DMS114 treated with DMSO at 0.1 percent for 48 hours (cell line): ENCODE results near the gene COG8.
A peak's percentile ranks its signal among the peaks of the same experiment; 100 is the strongest.
"Not testable (repeated sequence)": the region's sequence is repeated elsewhere in the genome, so short reads cannot be mapped to it uniquely, and the experiment has no call there.

Source experiments
- DNase-seq: peaks from one replicate; lab custom pipeline; 2025; ENCODE audit not compliant: unreplicated experiment; lab: John Stamatoyannopoulos, UW

COG8 gene, protein sequence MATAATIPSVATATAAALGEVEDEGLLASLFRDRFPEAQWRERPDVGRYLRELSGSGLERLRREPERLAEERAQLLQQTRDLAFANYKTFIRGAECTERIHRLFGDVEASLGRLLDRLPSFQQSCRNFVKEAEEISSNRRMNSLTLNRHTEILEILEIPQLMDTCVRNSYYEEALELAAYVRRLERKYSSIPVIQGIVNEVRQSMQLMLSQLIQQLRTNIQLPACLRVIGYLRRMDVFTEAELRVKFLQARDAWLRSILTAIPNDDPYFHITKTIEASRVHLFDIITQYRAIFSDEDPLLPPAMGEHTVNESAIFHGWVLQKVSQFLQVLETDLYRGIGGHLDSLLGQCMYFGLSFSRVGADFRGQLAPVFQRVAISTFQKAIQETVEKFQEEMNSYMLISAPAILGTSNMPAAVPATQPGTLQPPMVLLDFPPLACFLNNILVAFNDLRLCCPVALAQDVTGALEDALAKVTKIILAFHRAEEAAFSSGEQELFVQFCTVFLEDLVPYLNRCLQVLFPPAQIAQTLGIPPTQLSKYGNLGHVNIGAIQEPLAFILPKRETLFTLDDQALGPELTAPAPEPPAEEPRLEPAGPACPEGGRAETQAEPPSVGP

DNA sequence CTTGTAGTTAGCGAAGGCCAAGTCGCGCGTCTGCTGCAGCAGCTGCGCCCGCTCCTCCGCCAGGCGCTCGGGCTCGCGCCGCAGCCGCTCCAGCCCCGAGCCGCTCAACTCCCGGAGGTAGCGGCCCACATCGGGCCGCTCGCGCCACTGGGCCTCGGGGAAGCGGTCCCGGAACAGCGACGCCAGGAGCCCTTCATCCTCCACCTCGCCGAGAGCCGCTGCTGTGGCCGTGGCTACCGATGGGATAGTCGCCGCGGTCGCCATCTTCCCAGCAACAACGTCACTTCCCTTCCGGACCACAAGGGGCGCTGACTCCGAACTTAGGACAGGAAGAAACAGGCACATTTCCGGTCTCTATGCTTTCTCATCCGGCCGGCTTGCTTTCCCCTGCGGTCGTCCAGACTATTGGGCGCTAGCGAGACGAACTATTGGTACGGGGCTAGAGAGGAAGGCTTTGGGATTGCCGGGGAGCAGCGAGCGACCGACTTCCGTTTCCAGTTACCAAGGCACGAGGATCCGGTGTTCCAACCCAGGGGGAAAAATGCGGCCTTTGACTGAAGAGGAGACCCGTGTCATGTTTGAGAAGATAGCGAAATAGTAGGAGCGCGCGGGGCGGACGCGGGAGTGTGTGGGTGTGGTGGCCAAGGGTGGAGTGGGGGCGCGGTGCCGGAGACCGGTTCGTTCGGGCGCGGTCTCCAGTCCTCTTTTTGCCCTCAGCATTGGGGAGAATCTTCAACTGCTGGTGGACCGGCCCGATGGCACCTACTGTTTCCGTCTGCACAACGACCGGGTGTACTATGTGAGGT lies at the start of gene COG8, which contains the start of gene NIP7:
Gene COG8, minus strand, starts transcription at position 276 of the 806 bp plus-strand sequence. Its CDS starts 12 bp downstream, at position 264.
Gene NIP7, plus strand, starts transcription at position 484 of the 806 bp plus-strand sequence. Its CDS starts 58 bp downstream, at position 542.
- DNase-seq: peak; percentile 99

- no peak for DNase-seq
Observed at GRCh38 chr16:69386596-69386995, 47.2 kb upstream of the COG8 start.

GRCh38 chr16:69384974-69385373 lies 45.6 kb upstream of the COG8 start:
- no peak for DNase-seq

- DNase-seq: no peak
Observed at GRCh38 chr16:69382421-69382820, 43.1 kb upstream of the COG8 start.

DNA sequence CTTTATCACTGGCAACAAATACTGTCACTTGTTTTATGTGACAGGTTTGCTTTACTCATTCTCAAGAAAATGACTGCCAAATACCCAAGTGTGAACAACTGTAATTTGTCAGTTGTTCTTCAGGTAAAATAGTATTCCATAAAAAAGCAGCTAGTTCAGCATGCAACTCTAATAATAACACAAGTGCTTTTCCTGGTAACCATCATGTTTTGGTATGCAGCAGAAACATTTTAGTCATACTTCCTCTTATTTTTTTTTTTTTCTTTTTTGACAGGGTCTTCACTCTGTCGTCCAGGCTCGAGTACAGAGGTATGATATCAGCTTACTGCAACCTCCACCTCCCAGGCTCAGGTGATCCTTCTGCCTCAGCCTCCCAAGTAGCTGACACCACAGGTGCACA lies 41.9 kb upstream of the COG8 start:
- DNase-seq: no peak

GRCh38 chr16:69378760-69379159 lies 39.4 kb upstream of the COG8 start:
- no peak for DNase-seq

GRCh38 chr16:69378036-69378435 lies 38.7 kb upstream of the COG8 start:
- no peak for DNase-seq

DNA sequence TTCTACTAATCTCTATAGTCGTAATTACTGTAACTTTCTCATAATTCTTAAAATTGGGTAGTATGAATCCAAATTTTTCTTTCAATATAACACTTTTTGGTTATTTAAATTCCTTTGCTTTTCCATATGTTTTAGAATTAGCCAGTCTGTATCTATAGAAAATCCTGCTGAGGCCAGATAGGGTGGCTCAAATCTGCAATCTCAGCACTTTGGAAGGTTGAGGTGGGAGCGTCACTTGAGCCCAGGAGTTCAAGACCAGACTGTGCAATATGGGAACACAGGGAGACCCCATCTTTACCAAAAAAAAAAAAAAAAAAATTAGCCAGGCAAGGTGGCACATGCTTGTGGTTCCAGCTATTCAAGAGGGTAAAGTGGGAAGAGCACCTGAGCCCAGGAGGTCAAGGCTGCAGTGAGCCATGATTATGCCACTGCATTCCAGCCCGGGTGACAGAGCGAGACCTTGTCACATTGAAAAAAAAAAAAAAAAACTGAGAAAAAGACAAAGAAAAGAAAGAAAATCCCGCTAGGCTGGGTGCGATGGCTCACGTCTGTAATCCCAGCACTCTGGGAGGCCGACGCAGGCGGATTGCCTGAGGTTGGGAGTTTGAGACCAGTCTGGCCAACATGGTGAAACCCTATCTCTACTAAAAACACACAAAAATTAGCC lies 37.2 kb upstream of the COG8 start:
- no peak for DNase-seq

DNA sequence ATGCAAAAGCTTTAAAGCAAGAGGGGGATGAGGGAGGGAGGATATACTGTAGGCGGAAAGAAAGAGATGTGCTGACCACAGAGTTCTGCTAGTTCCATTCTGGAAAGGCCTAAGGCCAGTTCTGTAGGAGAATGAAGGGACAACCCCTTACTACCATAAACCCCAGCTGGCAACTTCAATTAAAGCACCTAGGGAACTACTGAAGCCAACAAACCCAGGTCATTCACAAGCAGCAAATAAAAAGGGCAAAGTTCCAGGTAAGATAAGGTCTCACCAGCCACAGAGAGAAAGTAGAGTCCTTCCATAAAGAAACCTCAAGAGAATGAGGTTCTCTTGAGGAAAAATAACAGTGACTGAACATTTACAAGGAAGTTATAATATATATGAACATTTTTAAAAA lies 33.7 kb upstream of the COG8 start:
- DNase-seq: no peak

GRCh38 chr16:69371564-69371963 lies 32.2 kb upstream of the COG8 start:
- no peak for DNase-seq

DNA sequence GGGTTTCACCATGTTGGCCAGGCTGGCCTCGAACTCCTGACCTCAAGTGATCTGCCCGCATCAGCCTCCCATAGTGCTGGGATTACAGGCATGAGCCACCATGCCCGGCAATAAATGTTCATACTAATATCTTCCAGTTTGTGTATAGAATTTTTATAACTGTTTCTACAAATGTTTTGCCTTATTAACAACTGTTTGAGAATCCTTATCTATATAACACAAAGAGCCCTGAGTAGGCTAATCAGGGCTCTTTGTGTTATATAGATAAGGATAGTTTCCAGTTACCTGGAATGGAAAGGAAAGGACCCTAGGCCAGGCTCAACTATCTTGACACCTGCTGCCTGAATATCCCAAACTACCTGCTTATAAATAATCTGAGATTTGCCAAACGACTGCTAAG lies 29.5 kb upstream of the COG8 start:
- DNase-seq: no peak

DNA sequence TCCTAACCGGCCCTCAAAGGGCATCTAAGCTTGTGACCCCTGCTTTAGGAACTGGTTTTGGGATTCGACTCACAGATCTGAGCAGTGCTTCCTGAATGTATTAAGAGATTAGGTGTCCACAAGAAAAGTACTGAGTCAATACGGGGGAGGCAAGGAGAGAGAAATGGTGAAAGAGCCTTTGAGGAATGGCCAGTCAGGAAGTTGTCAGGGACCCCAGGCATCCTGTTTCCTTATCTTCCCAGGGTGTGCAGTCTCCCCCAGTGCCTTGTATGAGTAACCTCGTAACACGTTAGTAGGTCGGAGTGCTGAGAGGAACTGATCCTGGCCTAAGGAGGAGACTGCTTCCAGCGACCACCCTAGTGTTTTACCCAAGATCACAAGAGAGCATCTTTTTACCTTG lies 28.6 kb upstream of the COG8 start:
- no peak for DNase-seq

DNA sequence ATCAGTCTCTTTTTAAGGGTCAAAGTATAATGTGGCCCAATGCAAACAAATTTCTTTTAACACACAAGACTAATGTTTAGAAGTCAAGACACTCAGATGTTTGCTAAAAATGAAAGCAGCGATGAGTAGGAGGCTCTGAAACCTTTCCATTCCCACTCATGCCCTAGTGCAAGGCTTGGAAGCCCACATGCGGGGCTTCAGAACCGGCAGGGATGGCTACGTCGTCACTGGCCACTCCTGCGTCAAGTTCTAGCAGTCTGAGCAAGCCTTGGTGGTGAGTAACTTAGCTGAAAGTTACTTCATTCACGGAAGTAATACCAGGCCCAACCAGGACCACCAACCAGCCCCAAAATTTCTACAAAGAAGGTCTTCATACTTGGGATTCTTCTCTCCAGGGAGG lies 27.1 kb upstream of the COG8 start:
- DNase-seq: no peak

DNA sequence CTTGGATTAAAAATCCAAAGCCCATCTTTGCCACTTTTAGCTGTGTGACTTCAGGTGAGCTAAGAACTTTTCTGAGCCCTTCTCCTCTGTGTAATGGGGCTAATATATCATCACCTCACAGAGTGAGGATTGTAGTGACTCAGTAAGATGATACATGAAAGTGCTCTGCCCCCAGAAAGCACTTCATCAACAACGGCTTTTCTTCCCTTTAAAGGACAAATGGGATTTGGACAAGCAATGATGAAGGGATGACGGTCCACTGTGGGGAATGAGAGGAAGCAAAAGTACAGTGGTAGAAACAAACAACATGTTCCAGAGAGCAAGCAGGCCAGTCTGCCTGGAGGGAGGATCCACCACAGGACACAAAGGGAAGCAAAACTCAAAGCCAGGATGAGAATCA lies 26.5 kb upstream of the COG8 start:
- DNase-seq: no peak

- no peak for DNase-seq
Observed at GRCh38 chr16:69364088-69364487, 24.7 kb upstream of the COG8 start.

GRCh38 chr16:69363281-69363717 lies 23.9 kb upstream of the COG8 start:
- DNase-seq: no peak

- DNase-seq: not testable (repeated sequence)
Observed at GRCh38 chr16:69360070-69360469, 20.7 kb upstream of the COG8 start.

- DNase-seq: no peak
Observed at GRCh38 chr16:69351309-69352027, 12.1 kb upstream of the COG8 start, which contains the start of gene TMED6. Gene TMED6 (minus strand): TSS chr16:69351786. CDS start chr16:69351753, 33 bp downstream.

GRCh38 chr16:69350536-69351133 lies 11.3 kb upstream of the COG8 start:
- DNase-seq: no peak

DNA sequence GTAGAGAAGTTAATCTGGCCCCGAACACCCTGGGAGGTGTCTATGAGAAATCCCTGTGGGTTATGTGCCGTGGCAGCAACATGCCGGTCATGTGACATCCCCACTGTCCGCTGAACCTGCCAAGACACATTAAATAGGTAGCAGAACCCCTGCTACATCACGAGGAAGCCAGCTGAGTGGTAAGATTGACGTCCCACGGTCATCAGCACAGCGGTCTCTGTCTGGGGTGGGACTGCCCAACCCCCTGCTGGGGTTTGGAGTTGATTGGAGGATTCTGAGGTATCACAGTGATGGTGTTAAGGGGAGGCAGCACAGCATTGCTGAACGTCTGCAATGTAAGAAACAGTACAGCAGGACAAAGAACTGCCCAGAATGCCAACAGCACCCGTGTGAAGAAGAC lies 10.2 kb upstream of the COG8 start:
- DNase-seq: no peak
